Progenitor cell of endocrine pancreas (in vitro differentiated cells): ENCODE results near the gene PLEKHG4B. TPM values are rescaled to one million over a fixed set of nuclear protein-coding genes. Genes with fewer than 3 reads are reported as not detected.
"Not testable (repeated sequence)": the region's sequence is repeated elsewhere in the genome, so short reads cannot be mapped to it uniquely, and the experiment has no call there.

Experiments used
- DNase-seq: peaks from one replicate; pipeline ENCODE4 v3.0.0; 2021; ENCODE audit warnings: low spot score; ENCODE audit not compliant: unreplicated experiment
- H3K27ac Mint-ChIP-seq: 2 replicates; pipeline ENCODE4 v1.8.0; 2021; ENCODE audit warnings: mild to moderate bottlenecking, moderate library complexity, mixed read lengths
- H3K27me3 Mint-ChIP-seq: 2 replicates; pipeline ENCODE4 v1.8.0; 2021; ENCODE audit warnings: mixed read lengths
- H3K36me3 Mint-ChIP-seq: 2 replicates; pipeline ENCODE4 v1.8.0; 2022; ENCODE audit warnings: mixed read lengths; ENCODE audit not compliant: insufficient read depth
- H3K4me1 Mint-ChIP-seq: 2 replicates; pipeline ENCODE4 v1.8.0; 2021; ENCODE audit warnings: low read depth, mixed read lengths
- H3K4me3 Mint-ChIP-seq: 2 replicates; pipeline ENCODE4 v1.8.0; 2021; ENCODE audit warnings: low read depth, mild to moderate bottlenecking, moderate library complexity, mixed read lengths
- H3K9me3 Mint-ChIP-seq: 2 replicates; pipeline ENCODE4 v1.8.0; 2021; ENCODE audit warnings: low read depth, mixed read lengths
- CTCF ChIP-seq: fragments of 200-600 bp; sonication (generic); IDR thresholded peaks from one replicate; pipeline ENCODE4 v1.5.0; 2021; ENCODE audit warnings: antibody characterized with exemption, mild to moderate bottlenecking; ENCODE audit not compliant: unreplicated experiment
- total RNA-seq: library from RNA; stranded (reverse); gene quantifications from 2 replicates; pipeline ENCODE4 v1.2.1, GENCODE V29; 2021

PLEKHG4B gene
- total RNA-seq, 1 donor from 2014 or later: 59.5 TPM

- H3K4me3 Mint-ChIP-seq: peak overlapping the region; percentile 14
- H3K9me3 Mint-ChIP-seq: no peaks in the 10 kb centered on the region
- no peak overlapping the region for H3K27ac Mint-ChIP-seq
- TF ChIP-seq CTCF: no peak
- H3K4me1 Mint-ChIP-seq: peaks cover 33% of the 10 kb centered on the region
- DNase-seq: no peak
- H3K27me3 Mint-ChIP-seq: no peaks in the 10 kb centered on the region
- H3K36me3 Mint-ChIP-seq: peaks cover 13% of the 10 kb centered on the region
Observed at GRCh38 chr5:95241-95980, 3.4 kb downstream of the PLEKHG4B start.

GRCh38 chr5:96976-97660 lies 5.2 kb downstream of the PLEKHG4B start:
- Mint-ChIP-seq H3K9me3 (no peaks in the 10 kb centered on the region), H3K4me3 (no peak overlapping the region), H3K27ac (no peak overlapping the region), H3K4me1 (peaks cover 26% of the 10 kb centered on the region), H3K27me3 (no peaks in the 10 kb centered on the region), H3K36me3 (peaks cover 13% of the 10 kb centered on the region)
- no peak for DNase-seq
- no peak for TF ChIP-seq CTCF

- peaks cover 13% of the 10 kb centered on the region for H3K36me3 Mint-ChIP-seq
- H3K4me3 Mint-ChIP-seq: no peak overlapping the region
- no peak for TF ChIP-seq CTCF
- peaks cover 23% of the 10 kb centered on the region for H3K4me1 Mint-ChIP-seq
- peak overlapping the region; percentile 20 for H3K27ac Mint-ChIP-seq
- no peaks in the 10 kb centered on the region for H3K9me3 Mint-ChIP-seq
- no peaks in the 10 kb centered on the region for H3K27me3 Mint-ChIP-seq
- no peak for DNase-seq
Observed at GRCh38 chr5:99815-100214, 7.8 kb downstream of the PLEKHG4B start.

- DNase-seq: no peak
Observed at GRCh38 chr5:102411-103043, 10.6 kb downstream of the PLEKHG4B start.

GRCh38 chr5:104106-104505 lies 12.1 kb downstream of the PLEKHG4B start:
- H3K4me3 Mint-ChIP-seq, H3K27ac Mint-ChIP-seq, DNase-seq, H3K27me3 Mint-ChIP-seq, H3K36me3 Mint-ChIP-seq, H3K9me3 Mint-ChIP-seq: not testable (repeated sequence)
- H3K4me1 Mint-ChIP-seq: peaks cover 21% of the 10 kb centered on the region

More at GRCh38 chr5:102411-103043, 10.6 kb downstream of the PLEKHG4B start:
- Mint-ChIP-seq H3K27me3 (no peaks in the 10 kb centered on the region), H3K36me3 (peaks cover 4% of the 10 kb centered on the region), H3K27ac (peak overlapping the region; percentile 10), H3K4me3 (no peak overlapping the region), H3K9me3 (no peaks in the 10 kb centered on the region), H3K4me1 (peaks cover 21% of the 10 kb centered on the region)
- no peak for TF ChIP-seq CTCF
